ENCODE data around the gene CFAP20DC.

GRCh38 chr3:58708116-58708791 lies 341.6 kb downstream of the CFAP20DC start:
- TF ChIP-seq CTCF (tag by site-specific recombination; IDR thresholded peaks at IDR 0.05) (no peak), ZBTB7A (tag by site-specific recombination; IDR thresholded peaks at IDR 0.05; ENCODE audit: low read depth) (no peak), ZNF324 (tag by site-specific recombination; IDR thresholded peaks at IDR 0.05) (no peak), HOXA7 (CRISPR knock-in tag; IDR thresholded peaks at IDR 0.05; ENCODE audit: borderline replicate concordance) (no peak), ZBTB20 (tag by site-specific recombination; IDR thresholded peaks at IDR 0.05) (no peak)

Measured in HEK293 (cell line).